ENCODE measurements around the gene CSRNP2. TPM values are rescaled to one million over a fixed set of nuclear protein-coding genes. Genes with fewer than 3 reads are reported as not detected.

The CSRNP2 gene
- total RNA-seq, 1 donor, result 7.7 TPM

Other genes with a start within 250 kb of the CSRNP2 start
- not detected for gene TMPRSS12, start 240.7 kb downstream of the CSRNP2 start, total RNA-seq
- gene HIGD1C, start 131.1 kb downstream of the CSRNP2 start, total RNA-seq, result not detected
- 51.2 TPM for gene SLC11A2, start 57.2 kb downstream of the CSRNP2 start, total RNA-seq
- 63.4 TPM for gene LETMD1, start 35.3 kb downstream of the CSRNP2 start, total RNA-seq
- gene TFCP2, start 89.5 kb upstream of the CSRNP2 start, total RNA-seq, result 3.9 TPM
- 5.5 TPM for gene POU6F1, start 134.5 kb upstream of the CSRNP2 start, total RNA-seq
- 779 TPM for gene DAZAP2, start 155.2 kb upstream of the CSRNP2 start, total RNA-seq
- 3.0 TPM for gene SMAGP, start 186.8 kb upstream of the CSRNP2 start, total RNA-seq
- gene BIN2, start 240.6 kb upstream of the CSRNP2 start, total RNA-seq, result 211 TPM

Measured in mononuclear cell (primary cell).